H1 (cell line): ENCODE data around the gene ZNF674. TPM values are rescaled to one million over a fixed set of nuclear protein-coding genes. Genes with fewer than 3 reads are reported as not detected.

Source experiments
- ASH2L ChIP-seq: fragments of 200-600, 300-600 bp; sonication (generic); IDR thresholded peaks from one replicate; pipeline ENCODE4 v1.7.1; 2017; ENCODE audit warnings: low read length
- KDM5A ChIP-seq: fragments of 200-600 bp; IDR thresholded peaks from 2 replicates; pipeline ENCODE4 v1.7.1; 2012; ENCODE audit warnings: mild to moderate bottlenecking, low read length, inconsistent platforms, mixed read lengths
- SUZ12 ChIP-seq: fragments of 200-600 bp; sonication (generic); IDR thresholded peaks from 2 replicates; pipeline ENCODE4 v1.6.1; 2012; ENCODE audit warnings: mild to moderate bottlenecking, inconsistent platforms, low read length, moderate library complexity, mixed read lengths
- polyA plus RNA-seq, 7 experiments: library from polyadenylated mRNA; depleted of rRNA in 3 of 7; stranded (reverse) in 5 of 7; unstranded in 2 of 7; fragments of >200 nt in 5 of 7; fragments of 200-250 nt in 2 of 7; gene quantifications; 1 replicate in 5 of 7; 2 replicates in 1 of 7; 4 replicates in 1 of 7; pipeline versions ENCODE4 v1.2.1 to v1.2.3, GENCODE V29; 2011 to 2013; ENCODE audit warnings: missing spikeins in 2 of 7, mixed read lengths in 2 of 7
- total RNA-seq: library from RNA; stranded (reverse); fragmentation: NEBNext Ultra II Directional; extraction: Animal tissue kit (Norgen Biotek cat#: 25700); gene quantifications from 2 replicates; pipeline ENCODE4 v1.2.1, GENCODE V29; 2021

Gene ZNF674
- total and polyA plus RNA-seq, 2 of the 8 experiments (the other 6 are each of a cell fraction or from before 2014, with no cell fraction given), result 2.0 to 7.4 TPM

DNA sequence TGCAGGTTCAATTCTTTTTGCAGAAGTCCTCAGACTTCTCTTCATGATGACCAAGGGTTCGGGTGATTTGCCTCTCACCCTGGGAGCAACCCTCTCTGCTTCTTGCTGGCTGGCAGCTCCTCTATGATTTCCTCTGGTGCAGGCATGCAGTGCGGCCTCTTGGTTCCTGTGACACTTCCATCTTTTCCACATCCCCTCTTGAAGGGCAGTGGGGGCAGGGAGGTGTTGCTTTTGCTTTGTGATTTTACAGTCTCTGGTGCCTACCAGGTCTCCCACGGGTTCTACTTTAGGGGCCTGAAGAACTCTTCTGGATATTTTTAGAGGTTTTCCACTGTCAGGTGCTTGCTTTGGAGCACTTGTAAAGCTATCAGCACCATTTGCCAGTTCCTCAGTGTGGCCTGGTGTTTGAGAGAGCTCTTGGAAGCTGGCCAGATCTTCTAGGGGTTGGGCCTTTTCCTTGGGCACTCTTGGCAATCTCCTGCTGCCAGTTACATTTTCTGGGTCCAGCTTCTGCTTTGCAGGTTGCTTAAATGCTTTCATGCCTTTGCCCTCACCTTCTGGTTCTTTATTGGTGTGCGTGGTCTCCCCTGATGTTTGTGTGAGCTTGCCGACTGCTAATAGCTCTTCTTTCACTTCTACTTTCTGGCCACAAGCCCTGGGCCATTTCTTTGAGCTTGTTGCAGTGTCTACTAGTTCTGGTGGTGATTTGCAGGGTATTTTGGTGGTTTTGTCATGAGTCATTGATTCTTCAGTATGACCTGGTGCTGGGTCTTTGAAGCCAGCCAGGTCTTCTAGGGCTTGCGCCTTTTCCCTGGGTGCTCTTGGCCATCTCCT, 16.8 kb upstream of the ZNF674 start (continued):
- TF ChIP-seq KDM5A (no peak), ASH2L (no peak), SUZ12 (no peak)
